ENCODE results near the gene INPP5A. TPM values are rescaled to one million over a fixed set of nuclear protein-coding genes. Genes with fewer than 3 reads are reported as not detected.

Gene INPP5A
- total RNA-seq, 1 experiment from 2014 or later: 12.3 TPM

- no peak for TF ChIP-seq SP1 (IDR thresholded peaks at IDR 0.05; ENCODE audit: low read depth)
- TF ChIP-seq MAX (IDR thresholded peaks at IDR 0.05): no peak
- no peak for TF ChIP-seq POLR2AphosphoS5 (IDR thresholded peaks at IDR 0.05; ENCODE audit: low read depth, low read length)
- no peak for TF ChIP-seq CEBPB (IDR thresholded peaks at IDR 0.05; ENCODE audit: low read depth)
- TF ChIP-seq ATF3 (IDR thresholded peaks at IDR 0.05): no peak
- no peak for TF ChIP-seq CBX3 (IDR thresholded peaks at IDR 0.05; ENCODE audit: low read depth)
- TF ChIP-seq JUND (IDR thresholded peaks at IDR 0.05): no peak
- no peak for TF ChIP-seq CTCF (IDR thresholded peaks at IDR 0.05 in 2 of 3, conservative IDR thresholded peaks at IDR 0.05 in 1 of 3; ENCODE audit: borderline replicate concordance in 1 of 3, insufficient read depth in 1 of 3, low read depth in 2 of 3, low read length in 2 of 3)
- no peak for TF ChIP-seq REST (IDR thresholded peaks at IDR 0.05; ENCODE audit: low read depth)
- TF ChIP-seq ZBTB33 (IDR thresholded peaks at IDR 0.05; ENCODE audit: extremely low read depth, insufficient replicate concordance, low read length): no peak
- no peak for TF ChIP-seq YY1 (IDR thresholded peaks at IDR 0.05; ENCODE audit: extremely low read depth, insufficient replicate concordance, low read depth, low read length)
- TF ChIP-seq EGR1 (IDR thresholded peaks at IDR 0.05; ENCODE audit: low read depth): no peak
- no peak for TF ChIP-seq EZH2phosphoT487 (IDR thresholded peaks at IDR 0.05; ENCODE audit: borderline replicate concordance)
- TF ChIP-seq ELF1 (IDR thresholded peaks at IDR 0.05; ENCODE audit: borderline replicate concordance, low read depth): no peak
- no peak for TF ChIP-seq SIN3A (IDR thresholded peaks at IDR 0.05; ENCODE audit: low read depth)
- no TSS peak for BruUV-seq (replicated peaks)
- Histone ChIP-seq H3K9me2 (ENCODE audit: insufficient read depth) (no peaks in the 10 kb centered on the region), H3K4me2 (ENCODE audit: low read length) (no peak overlapping the region), H4K20me1 (ENCODE audit: insufficient read depth) (no peaks in the 10 kb centered on the region), H3K9me3 (ENCODE audit: control insufficient read depth in 1 of 2, insufficient read depth in 1 of 2, low read depth in 1 of 2, low read length in 2 of 2) (no peaks in the 10 kb centered on the region), H3K4me3 (replicated peaks in 1 of 2; ENCODE audit: low read depth in 1 of 2, low read length in 2 of 2) (no peak overlapping the region), H3K79me2 (ENCODE audit: insufficient read depth, low read length) (no peaks in the 10 kb centered on the region), H3K27me3 (ENCODE audit: insufficient read depth, low read length) (no peaks in the 10 kb centered on the region), H2AFZ (ENCODE audit: low read depth, low read length, poor library complexity, severe bottlenecking) (no peak overlapping the region), H3K36me3 (ENCODE audit: control insufficient read depth in 1 of 2, insufficient read depth in 2 of 2, low read length in 2 of 2) (no peaks in the 10 kb centered on the region), H3K4me1 (ENCODE audit: control insufficient read depth in 1 of 2, insufficient read depth in 2 of 2, low read length in 2 of 2) (no peaks in the 10 kb centered on the region), H3K27ac (ENCODE audit: low read depth, low read length) (no peak overlapping the region), H3K9ac (ENCODE audit: low read length) (no peak overlapping the region)
- ChIA-PET CTCF (no interaction called here), RAD21 (ENCODE audit: low non-redundant PET in 1 of 2, low total read pairs in 2 of 2, uncharacterized antibody in 2 of 2, unreplicated experiment in 2 of 2) (no interaction called here), POLR2A (no interaction called here)
- no peak for DNase-seq (ENCODE audit: low read depth, low spot score)
- ATAC-seq: no peak
- intact Hi-C loops (cut with micrococcal nuclease): no loop called here
Observed at GRCh38 chr10:132692311-132692710, 154.7 kb downstream of the INPP5A start.
